ENCODE data around the gene WDR13. TPM values are rescaled to one million over a fixed set of nuclear protein-coding genes. Genes with fewer than 3 reads are reported as not detected.

The WDR13 gene
- total RNA-seq, 4 donors from 2014 or later, result 95.1 to 218 (median 107) TPM

- Histone ChIP-seq H3K27ac (peak overlapping the region in 2 of 4 donors; percentile 56), H3K4me3 (no peak overlapping the region), H3K27me3 (no peaks in the 10 kb centered on the region), H3K4me1 (no peaks in the 10 kb centered on the region), H3K36me3 (no peaks in the 10 kb centered on the region), H3K9me3 (no peaks in the 10 kb centered on the region)
- no peak for DNase-seq
- TF ChIP-seq CTCF (IDR thresholded peaks at IDR 0.05) (no peak), POLR2A (IDR thresholded peaks at IDR 0.05) (no peak)
These were observed 6.8 kb upstream of the WDR13 start for GRCh38 chrX:48590203-48591103.

DNA sequence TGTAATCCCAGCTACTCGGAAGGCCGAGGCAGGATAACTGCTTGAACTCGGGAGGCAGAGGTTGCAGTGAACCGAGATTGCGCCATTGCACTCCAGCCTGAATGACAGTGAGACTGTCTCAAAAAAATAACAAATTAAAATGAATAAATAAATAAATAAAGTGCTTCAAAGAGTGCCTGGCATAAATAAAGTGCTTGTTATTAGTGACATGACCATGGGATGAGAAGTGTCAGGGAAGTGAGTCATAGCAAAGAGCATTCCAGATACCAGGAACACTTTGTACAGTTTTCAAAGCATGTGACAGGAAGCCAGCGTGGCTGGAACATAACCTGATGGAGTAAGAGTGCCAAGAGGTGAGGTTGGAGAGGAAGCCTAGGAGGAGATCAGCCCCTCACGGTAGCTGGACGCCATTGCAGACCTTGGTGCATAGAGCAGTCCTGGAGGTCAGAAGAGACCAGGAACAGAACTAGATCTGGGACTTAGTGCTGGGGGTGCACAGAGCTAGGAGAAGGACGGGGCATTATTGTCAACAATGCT lies 6.0 kb upstream of the WDR13 start:
- Histone ChIP-seq H3K36me3 (no peaks in the 10 kb centered on the region), H3K27me3 (no peaks in the 10 kb centered on the region), H3K9me3 (no peaks in the 10 kb centered on the region), H3K4me1 (no peaks in the 10 kb centered on the region), H3K4me3 (no peak overlapping the region), H3K27ac (peak overlapping the region in 2 of 4 donors; percentile 56 to 83)
- TF ChIP-seq CTCF (IDR thresholded peaks at IDR 0.05) (peak in 1 of 6 experiments; percentile 27), POLR2A (IDR thresholded peaks at IDR 0.05) (no peak)
- peak in 1 of 3 donors; percentile 69 for DNase-seq

- no peak overlapping the region for H3K4me3 ChIP-seq
- no peaks in the 10 kb centered on the region for H3K9me3 ChIP-seq
- no peak for TF ChIP-seq CTCF (IDR thresholded peaks at IDR 0.05)
- TF ChIP-seq POLR2A (IDR thresholded peaks at IDR 0.05), result no peak
- no peaks in the 10 kb centered on the region for H3K36me3 ChIP-seq
- no peak overlapping the region for H3K27ac ChIP-seq
- no peaks in the 10 kb centered on the region for H3K27me3 ChIP-seq
- no peaks in the 10 kb centered on the region for H3K4me1 ChIP-seq
- no peak for DNase-seq
These were observed 4.3 kb upstream of the WDR13 start for GRCh38 chrX:48592971-48593370.

DNA sequence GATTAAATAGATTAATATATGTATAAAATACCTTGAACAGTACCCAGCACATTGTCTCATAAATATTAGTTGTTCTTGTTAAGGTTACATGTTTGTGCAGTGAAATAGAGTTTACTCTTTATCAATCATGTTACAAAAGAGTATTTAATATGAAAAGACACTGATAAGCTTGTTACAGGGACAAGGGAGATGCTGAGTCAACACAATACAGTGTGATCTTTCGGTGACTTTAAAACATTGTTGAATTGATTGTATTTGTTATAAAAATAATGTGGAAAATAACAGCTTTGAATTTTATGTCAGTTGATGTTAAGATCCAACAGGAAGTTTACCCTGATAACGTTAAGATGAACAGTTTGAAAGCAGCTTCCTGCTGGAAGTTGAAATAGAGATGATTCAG lies 1.4 kb upstream of the WDR13 start:
- H3K9me3 ChIP-seq, result no peaks in the 10 kb centered on the region
- H3K27ac ChIP-seq, result no peak overlapping the region
- H3K36me3 ChIP-seq, result peaks cover 0 to 21% (median 0%) of the 10 kb centered on the region in 3 donors
- DNase-seq, result no peak
- H3K27me3 ChIP-seq, result no peaks in the 10 kb centered on the region
- no peak for TF ChIP-seq POLR2A (IDR thresholded peaks at IDR 0.05)
- no peak for TF ChIP-seq CTCF (IDR thresholded peaks at IDR 0.05)
- no peak overlapping the region for H3K4me3 ChIP-seq
- H3K4me1 ChIP-seq, result peaks cover 0 to 5% (median 0%) of the 10 kb centered on the region in 4 donors

GRCh38 chrX:48598614-48599013 lies 1.3 kb downstream of the WDR13 start:
- Histone ChIP-seq H3K27ac (peak overlapping the region in 2 of 4 donors; percentile 87 to 99), H3K4me3 (peak overlapping the region in 2 of 4 donors; percentile 77 to 78), H3K9me3 (no peaks in the 10 kb centered on the region), H3K27me3 (no peaks in the 10 kb centered on the region), H3K36me3 (peaks cover 0 to 43% (median 0%) of the 10 kb centered on the region in 3 donors), H3K4me1 (peaks cover 0 to 5% (median 0%) of the 10 kb centered on the region in 4 donors)
- TF ChIP-seq CTCF (IDR thresholded peaks at IDR 0.05) (no peak), POLR2A (IDR thresholded peaks at IDR 0.05) (no peak)
- no peak for DNase-seq
